ENCODE measurements around the gene CCL15.
"Not testable (repeated sequence)": the region's sequence is repeated elsewhere in the genome, so short reads cannot be mapped to it uniquely, and the experiment has no call there.

The CCL15 gene

GRCh38 chr17:36027761-36028160, 26.4 kb upstream of the CCL15 start:
- in situ Hi-C loops (cut with MboI; ENCODE audit: low sequenced_read_pairs, unreplicated experiment): no loop called here
- TF ChIP-seq, protein P1, sequence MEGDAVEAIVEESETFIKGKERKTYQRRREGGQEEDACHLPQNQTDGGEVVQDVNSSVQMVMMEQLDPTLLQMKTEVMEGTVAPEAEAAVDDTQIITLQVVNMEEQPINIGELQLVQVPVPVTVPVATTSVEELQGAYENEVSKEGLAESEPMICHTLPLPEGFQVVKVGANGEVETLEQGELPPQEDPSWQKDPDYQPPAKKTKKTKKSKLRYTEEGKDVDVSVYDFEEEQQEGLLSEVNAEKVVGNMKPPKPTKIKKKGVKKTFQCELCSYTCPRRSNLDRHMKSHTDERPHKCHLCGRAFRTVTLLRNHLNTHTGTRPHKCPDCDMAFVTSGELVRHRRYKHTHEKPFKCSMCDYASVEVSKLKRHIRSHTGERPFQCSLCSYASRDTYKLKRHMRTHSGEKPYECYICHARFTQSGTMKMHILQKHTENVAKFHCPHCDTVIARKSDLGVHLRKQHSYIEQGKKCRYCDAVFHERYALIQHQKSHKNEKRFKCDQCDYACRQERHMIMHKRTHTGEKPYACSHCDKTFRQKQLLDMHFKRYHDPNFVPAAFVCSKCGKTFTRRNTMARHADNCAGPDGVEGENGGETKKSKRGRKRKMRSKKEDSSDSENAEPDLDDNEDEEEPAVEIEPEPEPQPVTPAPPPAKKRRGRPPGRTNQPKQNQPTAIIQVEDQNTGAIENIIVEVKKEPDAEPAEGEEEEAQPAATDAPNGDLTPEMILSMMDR (IDR thresholded peaks at IDR 0.05; ENCODE audit: borderline replicate concordance, control extremely low read depth, extremely low read depth, insufficient read depth, missing control alignments): no peak
- DNase-seq (ENCODE audit: low spot score): no peak

DNA sequence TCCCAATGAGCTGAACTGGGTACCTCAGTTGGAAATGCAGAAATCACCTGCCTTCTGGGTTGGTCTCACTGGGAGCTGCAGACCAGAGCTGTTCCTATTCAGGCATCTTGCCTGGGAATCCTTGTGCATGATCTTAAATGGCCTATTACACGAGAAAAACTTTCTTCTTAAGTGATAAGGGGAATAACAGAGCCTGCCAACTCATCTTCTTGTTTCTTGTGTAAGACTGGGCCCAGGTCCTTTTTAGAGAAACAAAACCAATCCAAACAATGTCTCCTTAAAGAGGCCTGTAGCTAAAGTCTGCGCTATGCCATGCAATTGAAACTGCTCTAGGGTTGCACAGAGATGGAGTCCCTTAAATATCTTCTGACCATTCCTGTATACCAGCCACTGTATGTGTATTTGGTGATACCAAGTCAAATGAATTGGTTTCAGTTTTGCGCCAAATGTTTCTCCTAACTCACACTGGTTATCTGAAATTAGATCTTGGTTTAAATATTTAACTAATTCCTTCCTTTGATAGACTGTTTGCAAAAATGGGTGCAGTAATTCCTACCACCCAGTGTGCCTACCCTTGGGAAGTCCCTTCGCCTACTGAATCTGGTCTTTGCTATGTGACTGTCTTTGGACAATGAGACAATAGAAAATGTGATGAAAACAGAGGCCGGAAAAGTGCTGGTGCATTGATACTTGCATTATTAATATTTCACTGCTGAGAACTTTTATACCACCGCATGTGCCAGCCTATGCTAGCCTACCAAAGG, 22.9 kb upstream of the CCL15 start:
- TF ChIP-seq, protein P1 (IDR thresholded peaks at IDR 0.05; ENCODE audit: borderline replicate concordance, control extremely low read depth, extremely low read depth, insufficient read depth, missing control alignments): no peak
- in situ Hi-C loops (cut with MboI; ENCODE audit: low sequenced_read_pairs, unreplicated experiment): no loop called here
- no peak for DNase-seq (ENCODE audit: low spot score)

DNA sequence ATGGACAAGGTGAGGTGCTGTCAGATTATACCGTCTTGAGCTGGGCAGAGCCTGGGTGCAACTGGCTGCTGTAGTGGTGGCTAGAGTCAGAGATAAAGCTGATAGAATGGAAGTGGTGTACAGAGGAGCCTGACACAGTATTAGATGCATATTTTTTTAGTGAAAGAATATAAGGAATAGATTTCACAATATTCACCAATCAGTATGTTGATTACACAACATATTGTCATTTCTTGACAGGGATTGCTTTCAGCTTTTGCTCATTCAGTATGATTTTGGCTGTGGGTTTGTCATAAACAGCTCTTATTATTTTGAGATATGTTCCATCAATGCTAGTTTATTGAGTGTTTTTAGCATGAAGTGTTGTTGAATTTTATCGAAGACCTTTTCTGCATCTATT, 18.1 kb upstream of the CCL15 start:
- TF ChIP-seq, protein P1 (IDR thresholded peaks at IDR 0.05; ENCODE audit: borderline replicate concordance, control extremely low read depth, extremely low read depth, insufficient read depth, missing control alignments): no peak
- in situ Hi-C loops (cut with MboI; ENCODE audit: low sequenced_read_pairs, unreplicated experiment): no loop called here

DNA sequence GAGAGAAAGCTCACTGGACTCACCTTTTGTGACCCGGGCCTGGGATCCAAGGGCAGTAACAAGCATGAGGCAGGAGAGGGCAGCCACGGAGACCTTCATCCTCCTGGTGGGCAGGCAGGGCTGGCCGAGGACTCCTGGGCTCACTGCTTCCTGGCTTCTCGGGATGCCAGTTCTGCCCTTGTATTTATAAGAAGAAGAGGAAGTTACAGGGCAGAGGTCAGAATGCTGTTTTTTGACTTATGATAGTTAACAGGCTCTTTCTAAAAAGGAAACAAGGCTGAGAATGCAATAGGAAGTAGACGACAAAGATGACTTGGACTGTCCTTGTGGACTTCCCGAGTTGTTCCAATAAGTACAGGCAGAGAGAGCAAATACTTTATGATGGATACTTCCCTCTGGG, 16.4 kb upstream of the CCL15 start, which contains the start of gene CCL23:
Gene CCL23, minus strand, starts transcription at position 174 of the 400 bp plus-strand sequence. Its CDS starts 75 bp downstream, at position 99.
- no peak for DNase-seq (ENCODE audit: low spot score)
- in situ Hi-C loops (cut with MboI; ENCODE audit: low sequenced_read_pairs, unreplicated experiment): no loop called here
- TF ChIP-seq, protein P1 (IDR thresholded peaks at IDR 0.05; ENCODE audit: borderline replicate concordance, control extremely low read depth, extremely low read depth, insufficient read depth, missing control alignments): no peak

More for the DNA sequence above, 18.1 kb upstream of the CCL15 start:
- DNase-seq (ENCODE audit: low spot score): no peak

DNA sequence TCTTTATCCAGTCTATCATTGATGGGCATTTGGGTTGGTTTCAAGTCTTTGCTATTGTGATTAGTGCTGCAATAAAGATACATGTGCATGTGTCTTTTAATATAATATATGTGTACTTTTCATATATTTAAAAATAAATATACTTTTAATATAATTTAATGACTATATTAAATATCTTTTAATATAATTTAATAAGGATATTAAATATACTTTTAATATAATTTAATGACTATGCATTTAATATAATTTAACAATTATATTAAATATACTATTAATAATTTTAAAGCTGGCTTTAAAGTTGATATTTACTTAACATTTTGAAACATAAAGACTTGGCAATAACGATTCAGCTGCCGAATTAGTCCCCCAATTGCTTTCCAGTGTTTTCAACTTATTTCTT, 15.2 kb upstream of the CCL15 start:
- in situ Hi-C loops (cut with MboI; ENCODE audit: low sequenced_read_pairs, unreplicated experiment): no loop called here
- DNase-seq (ENCODE audit: low spot score): no peak
- TF ChIP-seq, protein P1 (IDR thresholded peaks at IDR 0.05; ENCODE audit: borderline replicate concordance, control extremely low read depth, extremely low read depth, insufficient read depth, missing control alignments): no peak

- in situ Hi-C loops (cut with MboI; ENCODE audit: low sequenced_read_pairs, unreplicated experiment); DNase-seq (ENCODE audit: low spot score): not testable (repeated sequence)
Measured at GRCh38 chr17:36015895-36016294, 14.5 kb upstream of the CCL15 start.

- no peak for DNase-seq (ENCODE audit: low spot score)
- TF ChIP-seq, protein P1 (IDR thresholded peaks at IDR 0.05; ENCODE audit: borderline replicate concordance, control extremely low read depth, extremely low read depth, insufficient read depth, missing control alignments): no peak
- in situ Hi-C loops (cut with MboI; ENCODE audit: low sequenced_read_pairs, unreplicated experiment): no loop called here
Measured at GRCh38 chr17:36014946-36015345, 13.6 kb upstream of the CCL15 start.
